HG03103 (cell line): ENCODE data around the gene CNTROB.

Experiments used
- ATAC-seq: cut with Tn5 transposase; IDR thresholded peaks from one replicate; pipeline ENCODE4 v1.9.1; 2021; ENCODE audit warnings: low read depth; ENCODE audit not compliant: unreplicated experiment

Gene CNTROB

DNA sequence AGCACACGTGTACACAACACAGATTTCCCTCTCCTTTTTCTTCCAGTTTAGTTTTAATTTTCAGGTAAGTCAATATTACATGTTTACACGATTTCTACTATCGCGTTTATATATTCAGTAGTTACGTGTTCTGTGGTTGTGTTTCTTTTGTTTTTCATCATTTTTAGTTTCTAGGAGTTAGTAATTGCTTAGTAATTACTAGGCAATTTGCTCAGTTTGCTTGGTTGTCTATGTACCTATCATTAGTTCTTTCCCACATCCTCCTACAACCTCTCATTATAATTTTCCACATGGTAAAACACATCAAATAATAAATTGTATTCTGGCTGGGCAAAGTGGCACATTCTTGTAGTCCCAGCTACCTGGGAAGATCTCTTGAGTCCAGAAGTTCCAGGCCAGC lies 45.8 kb downstream of the CNTROB start:
- no peak for ATAC-seq

GRCh38 chr17:7982173-7982572 lies 50.2 kb downstream of the CNTROB start:
- no peak for ATAC-seq

GRCh38 chr17:7982666-7983065 lies 50.7 kb downstream of the CNTROB start:
- ATAC-seq, result no peak

DNA sequence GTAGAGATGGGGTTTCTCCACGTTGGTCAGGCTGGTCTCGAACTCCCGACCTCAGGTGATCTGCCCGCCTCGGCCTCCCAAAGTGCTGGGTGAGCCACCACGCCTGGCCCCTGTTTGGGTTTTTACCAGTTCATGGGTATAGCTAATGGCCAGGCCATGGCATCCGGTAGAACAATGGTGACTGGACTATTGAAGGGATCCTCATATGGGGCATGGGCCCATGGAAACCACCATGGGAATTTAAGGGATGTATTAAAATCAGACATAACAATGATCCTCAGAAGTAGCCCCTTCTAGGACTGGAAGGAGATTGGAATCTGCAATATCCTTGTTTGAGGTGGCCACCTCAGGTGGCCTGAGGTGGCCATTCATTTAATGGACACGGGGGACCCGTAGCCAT lies 52.9 kb downstream of the CNTROB start:
- no peak for ATAC-seq

DNA sequence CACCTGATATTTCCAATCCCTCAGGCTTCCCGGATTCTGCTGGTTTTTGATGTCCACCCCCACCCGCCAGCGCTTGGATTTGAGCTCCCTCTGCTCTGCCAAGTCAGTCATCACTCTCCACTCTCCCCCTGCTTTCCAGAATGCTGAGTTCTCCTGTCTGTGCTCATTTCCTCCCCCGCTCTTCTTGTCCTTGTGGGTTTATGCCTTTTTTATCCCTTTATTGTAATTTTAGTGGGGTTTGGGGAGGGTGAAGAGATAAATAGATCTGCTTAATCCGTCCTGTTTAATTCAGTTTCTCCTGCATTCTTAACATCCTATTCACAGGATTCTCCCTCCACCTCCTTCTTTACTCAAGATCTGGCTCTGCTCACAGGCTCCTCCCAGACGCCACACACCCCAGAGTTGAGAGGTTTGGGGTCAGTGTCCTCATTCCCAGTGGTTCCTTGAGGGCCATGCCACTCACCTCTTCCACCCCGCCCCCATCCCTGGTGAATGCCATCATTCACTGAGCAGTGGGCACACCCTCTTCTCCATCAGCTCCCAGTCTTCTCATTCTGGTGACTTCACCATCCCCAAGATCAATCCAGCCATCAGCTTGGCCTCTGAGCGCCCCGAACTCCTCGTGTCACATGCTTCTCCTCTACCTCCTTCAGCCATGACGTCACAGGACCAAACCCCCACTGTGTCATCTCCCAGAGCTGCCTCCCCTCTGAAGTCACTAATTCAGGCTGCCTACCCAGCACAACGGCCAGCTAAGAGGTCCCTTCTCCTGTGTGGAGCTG lies 55.3 kb downstream of the CNTROB start:
- ATAC-seq, result no peak

DNA sequence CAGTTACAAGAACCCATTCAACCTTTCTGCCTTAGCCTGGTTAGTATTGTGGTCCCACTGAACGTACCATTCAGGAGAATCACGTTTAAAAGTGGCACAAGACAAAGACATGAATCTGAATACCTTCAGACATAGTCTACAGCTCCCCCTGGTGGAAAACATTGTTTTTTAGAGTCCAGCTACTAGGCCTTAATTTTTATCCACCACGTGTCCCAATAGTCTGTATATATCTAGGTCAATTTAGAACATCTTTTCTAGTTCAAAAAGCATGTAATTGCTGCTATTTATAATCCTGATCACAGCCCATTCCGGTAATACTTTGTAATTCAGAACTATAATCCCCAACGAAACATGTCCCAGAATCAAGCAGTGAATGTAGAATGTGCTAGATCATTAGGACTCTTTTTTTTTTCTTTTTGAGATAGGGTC lies 56.8 kb downstream of the CNTROB start:
- ATAC-seq, result no peak

DNA sequence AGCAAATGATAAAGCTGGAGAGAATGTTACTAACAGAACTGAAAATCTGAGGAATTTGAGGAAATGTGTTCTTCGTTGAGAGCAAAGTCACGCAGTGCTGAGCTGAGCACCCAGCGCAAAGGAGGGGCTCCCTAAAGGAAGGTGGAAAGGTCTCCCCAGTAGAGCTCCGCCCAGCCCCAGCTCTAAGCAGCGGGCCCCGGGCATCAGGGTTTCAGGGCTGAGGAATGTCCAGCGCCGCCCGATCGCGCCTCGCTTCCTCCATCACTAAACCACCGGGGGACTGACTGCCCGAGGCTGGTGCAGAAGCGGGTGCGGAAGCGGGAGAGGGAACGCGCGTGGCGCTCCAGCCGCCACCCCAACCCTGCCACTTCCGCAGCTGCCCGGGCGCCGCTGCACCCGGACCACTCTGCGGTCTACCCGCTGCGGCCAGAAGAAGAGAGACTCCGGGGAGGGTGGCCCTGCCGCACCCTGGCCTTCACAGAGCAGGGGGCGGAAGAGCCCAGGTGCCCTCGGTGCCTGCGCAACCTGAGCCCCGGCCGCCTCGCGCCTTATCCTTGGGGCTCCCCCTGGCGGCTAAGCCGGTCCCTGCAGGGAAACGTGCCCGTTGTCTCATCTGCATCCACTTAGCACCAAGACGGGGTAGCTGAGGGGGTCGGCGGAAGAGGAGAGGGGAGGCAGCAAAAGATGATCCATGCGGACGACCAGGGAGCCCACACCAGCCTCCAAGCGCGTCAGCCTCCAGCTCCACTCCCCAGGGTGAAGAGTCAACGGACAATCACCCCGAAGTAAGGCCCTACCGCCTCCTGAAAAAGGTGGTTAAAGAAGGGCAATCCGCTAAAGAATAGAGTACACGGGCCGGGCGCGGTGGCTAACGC lies 58.0 kb downstream of the CNTROB start:
- ATAC-seq, result peak; percentile 61

DNA sequence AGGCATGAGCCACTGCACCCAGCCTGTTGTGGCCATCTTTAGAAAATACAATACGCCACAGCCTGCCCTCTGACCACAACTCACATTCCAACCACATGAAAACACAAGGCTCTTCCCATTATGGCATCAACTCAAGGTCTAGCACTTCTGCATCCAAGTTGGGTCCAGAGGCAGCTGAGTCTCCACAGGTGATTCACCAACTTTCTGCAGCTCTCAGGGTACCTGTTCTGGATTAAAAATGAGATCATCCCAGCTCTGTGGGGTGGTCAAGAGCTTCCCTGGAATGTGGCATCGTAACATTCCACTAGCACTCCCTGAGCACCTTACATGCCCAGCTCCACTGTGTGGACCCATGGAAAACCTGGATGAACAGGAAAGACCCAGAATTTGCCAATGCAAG lies 60.5 kb downstream of the CNTROB start:
- ATAC-seq, result no peak

DNA sequence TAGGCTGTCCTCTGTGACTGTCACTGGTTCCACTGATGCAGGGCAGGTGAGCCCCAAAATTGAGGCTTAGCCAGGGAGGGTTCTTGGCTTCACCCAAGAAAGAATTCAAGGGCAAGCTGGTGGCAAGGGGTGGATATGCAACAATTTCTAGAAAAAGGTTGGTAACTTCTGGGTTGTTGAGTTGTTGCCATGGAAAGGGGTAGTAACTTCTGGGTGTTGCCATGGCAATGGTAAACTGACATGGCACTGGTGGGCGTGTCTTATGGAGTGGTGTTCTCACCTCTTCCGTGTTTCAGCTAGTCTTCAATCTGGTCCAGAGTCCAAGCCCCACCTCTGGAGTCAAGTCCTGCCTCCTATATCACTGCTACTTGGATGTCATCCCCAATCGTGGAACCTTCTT lies 60.9 kb downstream of the CNTROB start:
- ATAC-seq, result no peak

DNA sequence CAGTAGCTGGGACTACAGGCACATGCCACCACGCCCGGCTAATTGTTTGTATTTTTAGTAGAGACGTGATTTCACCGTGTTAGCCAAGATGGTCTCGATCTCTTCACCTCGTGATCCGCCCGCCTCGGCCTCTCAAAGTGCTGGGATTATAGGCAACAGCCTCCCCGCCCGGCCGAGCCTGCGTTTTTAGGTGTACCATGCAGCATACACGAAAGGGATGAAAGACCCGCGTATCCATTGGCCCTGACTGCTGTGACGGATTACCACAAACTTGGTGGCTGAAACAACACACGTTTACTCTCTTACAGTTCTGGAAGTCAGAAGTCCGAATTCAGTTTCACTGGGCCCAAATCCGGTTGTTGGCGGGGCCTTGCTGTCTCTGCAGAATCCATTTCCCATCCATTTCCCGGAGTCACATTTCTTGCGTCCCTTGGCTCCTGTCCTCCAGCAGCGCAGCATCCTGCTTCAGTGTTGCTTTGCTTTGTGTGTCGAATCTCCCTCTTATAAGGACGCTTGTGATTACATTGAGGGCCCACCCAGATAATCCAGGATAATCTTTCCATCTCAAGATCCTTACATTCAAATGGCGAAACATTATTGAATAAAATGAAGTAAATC lies 62.1 kb downstream of the CNTROB start:
- ATAC-seq, result no peak

GRCh38 chr17:7995724-7996123 lies 63.7 kb downstream of the CNTROB start:
- ATAC-seq, result no peak

DNA sequence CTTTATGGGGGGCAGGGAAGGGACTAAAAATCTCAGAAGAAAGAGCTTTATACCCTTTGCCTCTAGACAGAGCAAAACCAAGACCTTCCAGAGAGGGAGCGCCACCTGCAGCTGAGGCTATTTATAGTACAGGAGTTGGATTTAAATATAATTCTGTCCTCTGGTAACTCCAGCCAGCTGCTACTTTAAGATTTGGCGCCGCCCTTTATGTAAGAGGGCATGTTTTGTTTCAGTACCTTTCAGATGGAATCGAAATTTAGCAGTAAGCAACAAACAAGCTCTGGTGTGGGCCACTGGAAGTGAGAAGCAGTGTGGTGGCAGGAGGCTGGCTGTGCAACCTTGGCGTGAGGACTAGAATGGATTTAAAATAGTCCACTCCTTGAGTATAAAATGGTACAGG lies 65.2 kb downstream of the CNTROB start:
- ATAC-seq, result no peak
